GM21529 (cell line): Measurements from ENCODE around the gene AK9.
"Not testable (repeated sequence)": the region's sequence is repeated elsewhere in the genome, so short reads cannot be mapped to it uniquely, and the experiment has no call there.

Experiments used
- ATAC-seq: cut with Tn5 transposase; IDR thresholded peaks from one replicate; pipeline ENCODE4 v1.9.1; 2021; ENCODE audit not compliant: unreplicated experiment

The AK9 gene

DNA sequence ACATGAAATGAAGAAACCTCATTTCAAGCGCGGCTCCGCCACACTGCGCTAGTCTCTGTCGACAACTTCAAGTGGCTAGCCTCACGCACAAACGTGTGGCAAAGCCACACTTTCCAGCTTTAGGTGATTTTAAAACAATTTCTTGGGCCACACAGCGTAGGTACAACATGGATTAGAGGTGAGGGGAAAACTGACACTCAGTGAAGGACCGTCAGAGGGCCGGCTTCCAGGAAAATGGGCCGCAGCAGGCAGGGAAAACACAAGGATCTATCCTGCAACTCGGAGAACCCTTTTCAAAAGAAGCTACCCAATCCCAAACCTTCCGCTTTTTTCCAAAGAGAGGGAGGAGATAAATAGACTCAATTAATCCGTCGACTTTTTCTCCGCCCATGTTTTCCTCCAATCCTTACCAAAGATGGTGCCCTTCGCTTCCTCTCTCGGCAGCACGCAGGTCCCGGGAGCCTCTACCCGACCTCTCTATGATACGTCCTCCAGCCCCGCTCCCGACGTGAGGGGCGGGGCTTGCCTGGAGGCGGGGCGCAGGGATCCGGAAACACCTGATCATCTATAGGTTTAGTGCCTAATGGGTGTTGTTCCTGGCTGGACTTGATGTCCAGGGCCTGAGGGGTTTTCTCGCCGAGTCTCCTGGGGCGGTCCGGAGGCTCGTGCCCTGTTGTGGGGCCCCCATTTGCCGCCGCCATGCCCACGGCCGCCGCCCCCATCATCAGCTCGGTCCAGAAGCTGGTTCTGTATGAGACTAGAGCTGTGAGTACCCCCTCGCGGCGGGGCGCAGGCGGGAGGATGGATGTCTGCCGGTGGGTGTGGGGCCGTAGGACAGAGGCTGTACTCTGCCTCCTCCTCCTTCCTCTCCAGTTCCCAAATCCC, at the start of gene AK9, which contains the start of gene FIG4:
Gene AK9, minus strand, starts transcription at position 466 of the 885 bp plus-strand sequence. CDS start 15,457 bp downstream, outside the sequence.
Gene FIG4, plus strand, starts transcription at position 560 of the 885 bp plus-strand sequence. Its CDS starts 140 bp downstream, at position 700.
- peak; percentile 94 for ATAC-seq

DNA sequence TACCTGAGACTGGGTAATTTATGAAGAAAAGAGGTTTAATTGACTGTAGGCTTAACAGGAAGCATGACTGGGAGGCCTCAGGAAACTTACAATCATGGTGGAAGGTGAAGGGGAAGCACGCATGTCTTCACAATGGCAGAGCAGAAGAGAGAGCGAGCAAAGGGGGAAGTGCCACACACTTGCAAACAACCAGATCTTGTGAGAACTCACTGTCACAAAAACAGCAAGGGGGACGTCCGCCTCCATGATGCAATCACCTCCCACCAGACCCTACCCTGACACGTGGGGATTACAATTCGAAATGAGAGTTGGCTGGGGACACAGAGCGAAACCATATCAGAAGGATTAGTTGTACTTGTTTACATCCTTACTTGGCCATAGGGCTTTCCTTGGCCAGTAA, 49.8 kb upstream of the AK9 start:
- no peak for ATAC-seq

DNA sequence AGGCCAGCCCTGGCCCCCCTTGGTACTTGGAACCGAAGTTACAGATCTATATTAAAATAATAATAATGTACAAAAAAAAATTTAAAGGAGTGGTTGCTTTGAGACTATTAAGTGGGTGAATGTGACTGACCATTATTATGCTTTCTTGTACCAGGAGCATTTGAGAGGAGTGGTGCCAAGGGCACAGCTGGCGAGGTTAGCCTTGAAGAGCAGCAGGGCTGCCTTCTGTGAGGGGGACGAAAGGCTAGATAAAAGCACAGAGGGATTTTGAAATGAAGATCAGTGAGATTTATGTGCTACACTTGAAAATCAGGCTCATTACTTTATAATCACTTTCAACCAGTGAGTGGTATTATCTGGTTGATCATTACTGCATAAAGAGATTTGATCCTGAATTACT, 48.7 kb upstream of the AK9 start:
- no peak for ATAC-seq

DNA sequence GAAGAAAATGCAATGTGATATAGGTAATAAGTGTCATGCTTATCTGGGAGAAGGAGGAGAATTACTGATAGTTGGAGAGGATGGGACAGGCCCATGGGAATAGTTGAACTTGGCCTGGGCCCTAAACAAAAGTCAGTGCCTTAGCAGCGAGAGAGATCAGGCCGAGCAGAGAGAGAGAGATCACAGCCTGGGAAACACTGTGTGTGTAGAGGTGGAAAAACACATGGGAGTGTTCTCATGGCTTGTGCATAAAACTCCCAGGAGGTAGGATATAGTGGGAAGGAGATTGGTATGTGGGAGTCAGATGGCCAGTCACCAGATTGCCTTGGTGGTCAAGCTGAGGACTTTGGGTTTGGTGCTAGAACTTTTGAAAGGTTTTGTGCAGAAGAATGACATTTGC, 47.7 kb upstream of the AK9 start:
- no peak for ATAC-seq

DNA sequence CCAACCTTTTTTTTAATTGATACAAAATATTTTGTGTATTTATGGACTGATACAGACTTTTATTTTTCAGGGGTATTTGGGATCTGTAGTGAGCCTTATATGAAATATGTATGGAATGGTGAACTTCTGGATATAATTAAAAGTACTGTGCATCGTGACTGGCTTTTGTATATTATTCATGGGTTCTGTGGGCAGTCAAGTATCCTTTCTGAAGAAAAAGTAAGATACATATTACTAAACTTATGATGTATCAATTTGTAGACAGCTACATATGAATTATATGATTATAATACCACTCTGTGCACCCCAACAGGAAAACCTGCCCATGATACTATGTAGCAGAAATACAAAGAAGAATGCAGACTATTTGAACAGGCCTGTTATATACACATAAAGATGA, 47.3 kb upstream of the AK9 start:
- ATAC-seq, result no peak

DNA sequence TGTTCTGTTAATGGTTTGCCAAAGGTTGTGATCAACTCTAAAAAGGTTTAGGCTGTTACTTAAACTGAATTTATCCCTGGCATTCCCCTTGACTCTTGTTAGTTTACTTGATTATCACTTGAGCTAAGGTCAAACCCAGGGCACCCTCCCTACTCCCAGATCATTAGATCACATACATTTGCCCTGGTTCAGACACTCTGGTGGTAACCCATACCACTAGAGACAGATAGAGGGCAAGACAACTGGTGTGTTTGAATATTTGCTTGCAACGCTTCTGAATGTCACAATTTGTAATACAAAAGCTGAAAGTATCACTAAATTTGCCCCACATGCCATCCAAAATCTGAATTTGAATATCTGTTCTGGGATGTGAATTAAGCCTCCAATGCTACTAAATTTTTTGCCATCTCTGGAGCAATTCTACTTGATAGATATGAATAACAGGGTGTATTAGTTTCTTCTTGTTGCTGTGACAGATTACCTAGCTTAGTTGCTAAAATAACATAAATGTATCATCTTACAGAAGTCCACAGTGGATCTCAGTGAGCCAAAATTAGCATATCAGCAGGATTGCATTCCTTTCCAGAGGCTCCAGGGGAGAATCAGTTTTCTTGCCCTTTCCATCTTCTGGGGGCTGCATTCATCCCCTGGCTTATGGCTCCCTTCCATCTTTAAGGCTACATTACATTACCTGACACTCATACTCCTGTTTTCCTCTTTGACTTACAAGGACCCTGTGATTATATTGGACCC, 45.4 kb upstream of the AK9 start:
- no peak for ATAC-seq

DNA sequence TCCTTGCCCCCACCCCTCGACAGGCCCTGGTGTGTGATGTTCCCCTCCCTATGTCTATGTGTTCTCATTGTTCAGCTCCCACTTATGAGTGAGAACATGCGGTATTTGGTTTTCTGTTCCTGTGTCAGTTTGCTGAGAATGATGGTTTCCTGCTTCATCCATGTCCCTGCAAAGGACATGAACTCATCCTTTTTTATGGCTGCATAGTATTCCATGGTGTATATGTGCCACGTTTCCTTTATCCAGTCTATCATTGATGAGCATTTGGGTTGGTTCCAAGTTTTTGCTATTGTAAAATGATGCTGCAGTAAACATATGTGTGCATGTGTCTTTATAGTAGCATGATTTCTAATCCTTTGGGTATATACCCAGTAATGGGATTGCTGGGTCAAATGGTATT, 34.2 kb upstream of the AK9 start:
- ATAC-seq, result not testable (repeated sequence)

DNA sequence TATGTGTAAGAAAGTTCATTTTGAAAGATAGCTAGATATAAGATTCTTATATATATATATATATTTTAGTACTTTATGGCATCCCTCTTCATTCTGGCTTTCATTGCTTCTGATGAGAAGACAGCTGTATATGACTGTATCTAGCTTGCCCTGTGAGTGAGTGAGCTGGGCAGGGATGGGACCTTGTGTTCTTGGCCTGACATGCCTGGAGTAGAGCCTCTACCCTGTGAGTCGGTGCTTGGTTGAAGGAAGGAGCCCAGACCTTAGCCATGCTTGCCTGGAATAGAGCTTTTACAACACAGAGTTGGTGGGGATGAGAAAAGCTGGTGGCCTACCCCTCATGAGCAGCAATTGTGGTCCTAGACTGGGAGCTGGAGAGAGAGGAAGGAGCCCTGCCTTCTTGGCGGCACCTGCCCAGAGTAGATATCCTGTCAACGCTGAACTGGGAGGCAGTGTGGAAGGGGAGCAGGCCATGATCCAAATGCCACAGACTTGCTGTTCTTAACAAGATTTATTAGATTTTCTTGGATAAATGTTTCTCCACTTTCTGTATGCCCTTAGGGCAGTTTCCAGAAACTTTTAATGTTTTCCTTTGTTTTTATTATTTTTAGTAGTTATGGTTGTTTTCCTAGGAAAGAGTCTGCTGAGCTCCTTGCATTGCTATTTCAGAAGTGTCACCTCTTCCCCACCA, 31.7 kb upstream of the AK9 start:
- ATAC-seq, result no peak

DNA sequence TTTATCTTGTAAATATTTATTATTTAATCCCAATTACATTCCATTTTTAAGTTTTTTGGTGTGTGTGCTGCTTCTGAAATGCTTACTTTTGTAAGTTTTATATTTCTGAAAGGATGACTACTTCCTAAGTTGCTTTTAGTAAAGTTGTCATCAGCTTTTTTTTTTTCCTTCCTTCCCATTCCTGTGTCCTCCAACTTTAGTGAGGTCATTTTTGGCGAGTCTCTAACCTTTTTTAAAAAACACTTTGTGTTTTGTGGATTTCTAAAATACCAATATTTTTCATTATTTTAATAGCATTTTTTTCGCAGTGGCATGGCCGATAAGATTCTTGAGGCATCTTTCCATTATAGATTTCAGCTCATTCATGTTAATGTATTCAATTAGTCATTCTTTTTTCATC, 31.0 kb upstream of the AK9 start:
- no peak for ATAC-seq

DNA sequence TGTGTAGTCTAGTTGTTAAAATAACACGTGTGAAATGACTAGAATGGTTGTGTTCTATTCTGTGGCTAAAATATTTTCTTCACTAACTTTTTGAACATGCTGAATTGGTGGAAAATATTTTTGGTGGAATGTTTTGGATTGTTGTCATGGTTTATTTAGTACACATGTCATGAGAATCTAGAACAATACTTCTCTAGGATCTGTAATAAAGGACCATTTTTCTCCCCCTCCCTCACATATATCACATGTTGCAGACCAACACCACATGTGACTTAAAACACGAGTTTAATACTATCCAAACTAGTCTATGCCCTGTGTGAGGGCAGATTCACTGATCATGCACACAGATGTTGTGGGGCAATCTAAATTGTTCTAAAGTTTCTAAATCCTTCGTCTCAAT, 29.3 kb upstream of the AK9 start:
- no peak for ATAC-seq

DNA sequence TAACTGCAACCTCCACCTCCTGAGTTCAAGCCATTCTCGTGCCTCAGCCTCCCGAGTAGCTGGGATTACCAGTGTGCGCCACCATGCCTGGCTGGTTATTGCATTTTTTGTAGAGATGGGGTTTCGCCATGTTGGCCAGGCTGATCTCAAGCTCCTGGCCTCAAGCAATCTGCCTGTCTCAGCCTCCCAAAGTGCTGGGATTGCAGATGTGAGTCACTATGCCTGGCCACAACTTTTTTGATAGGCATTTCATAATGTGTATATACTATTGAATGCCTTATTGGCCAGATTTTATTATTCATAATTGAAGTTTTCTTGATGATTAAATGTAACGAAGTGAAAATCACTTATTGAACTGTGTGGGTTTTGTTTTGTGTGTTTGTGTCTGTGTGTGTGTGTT, 28.0 kb upstream of the AK9 start:
- no peak for ATAC-seq

DNA sequence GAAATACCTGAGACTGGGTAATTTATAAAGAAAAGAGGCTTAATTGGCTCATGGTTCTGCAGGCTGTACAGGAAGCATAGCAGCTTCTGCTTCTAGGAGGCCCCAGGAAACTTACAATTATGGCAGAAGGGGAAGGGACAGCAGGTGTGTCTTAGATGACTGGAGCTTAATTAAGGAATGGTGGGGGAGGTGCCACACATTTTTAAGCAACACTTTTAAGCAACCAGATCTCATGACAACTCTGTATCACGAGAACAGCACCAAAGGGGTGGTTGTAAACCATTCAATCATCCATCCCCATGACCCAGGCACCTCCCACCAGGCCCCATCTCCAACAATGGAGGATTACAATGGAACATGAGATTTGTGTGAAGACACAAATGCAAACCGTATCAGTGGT, 27.0 kb upstream of the AK9 start:
- ATAC-seq, result no peak

DNA sequence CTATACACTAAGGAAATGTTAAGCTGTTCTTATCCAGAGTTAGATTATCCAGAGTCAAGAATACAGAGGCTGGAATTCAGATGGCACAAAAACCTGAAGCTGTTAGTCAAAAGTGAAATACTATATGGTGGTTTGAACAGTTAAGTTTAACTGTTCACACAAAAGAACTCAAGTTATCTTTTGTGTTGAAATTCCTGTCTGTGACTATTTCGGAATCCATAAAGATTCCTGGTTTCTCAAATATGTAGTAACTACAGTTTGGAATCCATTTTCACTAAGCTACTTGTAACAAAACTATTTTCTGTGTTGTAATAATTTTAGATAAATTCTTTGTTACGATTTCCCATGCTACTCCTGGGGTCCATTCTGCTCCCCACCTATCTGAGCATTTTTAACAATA, 24.6 kb upstream of the AK9 start:
- no peak for ATAC-seq

DNA sequence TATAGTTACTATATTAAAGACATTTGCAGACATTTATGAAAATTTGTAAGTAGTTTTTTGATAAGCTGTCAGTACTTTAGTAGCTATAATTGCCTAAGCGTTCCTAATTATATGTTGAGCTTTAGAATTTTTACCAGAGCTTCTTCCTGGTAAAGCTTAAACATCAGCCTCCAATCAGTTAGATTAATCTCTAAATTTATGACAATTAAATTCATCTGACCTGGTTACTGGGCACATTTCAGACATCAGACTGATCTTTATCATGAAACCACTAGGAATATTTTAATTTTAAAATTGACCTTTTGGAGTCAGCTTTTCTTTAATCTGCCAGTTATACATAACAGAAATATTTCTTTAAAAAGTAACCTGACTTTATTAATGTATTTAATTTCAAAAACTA, 23.6 kb upstream of the AK9 start:
- ATAC-seq, result no peak

DNA sequence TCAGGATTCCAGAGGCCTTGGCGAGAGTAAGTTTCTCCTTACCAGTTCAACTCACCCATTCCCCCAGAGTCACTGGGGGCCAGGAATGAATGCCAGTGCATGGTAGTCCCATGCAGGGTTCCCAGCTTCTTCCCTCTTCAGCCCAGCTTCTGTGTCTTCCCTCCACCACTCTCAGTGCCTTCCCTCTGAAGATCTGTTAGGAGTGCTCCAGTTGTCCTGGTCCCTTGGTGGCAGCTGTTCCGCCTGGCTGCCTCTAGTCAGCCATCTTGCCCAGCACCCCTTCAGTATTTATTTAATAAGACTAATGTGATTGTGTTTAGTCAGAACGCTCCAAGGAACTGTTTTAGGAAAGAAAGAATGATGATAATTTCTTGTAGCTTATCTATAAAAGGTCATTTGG, 23.2 kb upstream of the AK9 start:
- no peak for ATAC-seq

DNA sequence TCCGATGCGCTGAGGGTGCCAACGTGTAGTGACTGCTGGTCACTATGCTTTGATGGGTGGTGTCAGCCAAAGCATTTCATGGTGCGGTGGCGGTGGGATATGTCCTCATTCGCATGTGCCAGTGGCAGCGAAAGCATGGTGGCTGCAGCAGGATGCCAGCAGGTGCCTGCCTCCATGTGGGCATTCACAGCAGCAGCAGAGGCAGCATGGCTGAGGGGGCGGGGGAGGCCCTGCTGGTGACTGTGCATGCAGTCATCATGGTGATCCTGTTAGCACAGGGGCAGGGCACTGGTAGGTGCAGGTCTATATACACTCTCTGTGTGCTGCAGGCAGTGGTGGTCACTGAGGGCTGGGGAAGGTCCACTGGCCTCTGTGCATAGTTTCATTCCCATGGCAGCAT, 22.1 kb upstream of the AK9 start:
- ATAC-seq, result no peak

DNA sequence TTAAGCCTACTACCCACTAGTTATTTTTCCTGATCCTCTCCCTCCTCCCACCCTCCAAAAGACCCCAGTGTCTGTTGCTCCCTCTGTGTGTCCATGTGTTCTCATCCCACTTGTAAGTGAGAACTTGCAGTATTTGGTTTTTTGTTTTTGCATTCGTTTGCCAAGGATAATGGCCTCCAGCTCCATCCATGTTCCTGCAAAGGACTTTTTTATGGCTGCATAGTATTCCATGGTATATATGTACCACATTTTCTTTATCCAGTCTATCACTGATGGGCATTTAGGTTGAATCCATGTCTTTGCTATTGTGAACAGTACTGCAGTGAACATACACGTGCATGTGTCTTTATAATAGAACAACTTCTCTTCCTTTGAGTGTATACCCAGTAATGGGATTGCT, 17.1 kb upstream of the AK9 start:
- ATAC-seq, result not testable (repeated sequence)

DNA sequence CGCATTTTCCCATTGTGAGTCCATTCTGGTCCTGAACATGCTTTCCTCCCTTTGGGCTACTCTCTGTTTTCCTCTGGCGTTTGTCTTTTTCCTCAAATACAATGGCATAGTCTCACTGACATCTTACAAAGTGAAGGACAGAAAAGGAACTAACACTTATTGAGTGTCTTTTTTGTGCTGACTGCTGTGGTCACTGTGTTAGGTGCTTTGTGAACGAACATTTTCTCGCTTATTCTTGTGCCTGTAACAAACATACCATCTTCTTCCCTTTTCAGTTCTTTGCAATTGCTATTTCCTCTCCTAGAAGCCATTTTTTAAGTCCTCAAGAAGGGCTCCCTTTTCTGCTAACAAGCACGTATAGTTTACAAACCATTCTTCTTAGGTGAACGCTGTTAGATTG, 15.5 kb upstream of the AK9 start:
- no peak for ATAC-seq

DNA sequence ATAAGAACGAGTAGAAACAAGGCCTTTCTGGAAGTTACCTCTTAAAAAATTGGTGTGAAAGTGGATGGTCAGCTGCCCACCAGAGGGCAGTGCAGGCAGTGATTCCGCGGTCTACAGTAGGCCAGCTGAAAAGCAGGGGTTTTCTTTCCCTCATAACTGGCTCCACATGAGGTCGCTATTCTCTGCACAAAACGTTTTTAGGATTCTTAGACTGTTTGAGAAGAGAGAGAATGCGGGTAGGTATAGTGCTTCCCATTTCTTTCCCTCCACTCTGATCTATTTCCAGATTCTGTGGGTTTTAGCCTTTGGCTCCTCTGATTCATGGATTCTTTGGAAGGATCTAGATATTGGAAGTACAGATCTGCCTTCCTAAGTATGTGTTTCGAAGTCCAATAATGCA, 14.3 kb upstream of the AK9 start:
- ATAC-seq, result peak; percentile 92

DNA sequence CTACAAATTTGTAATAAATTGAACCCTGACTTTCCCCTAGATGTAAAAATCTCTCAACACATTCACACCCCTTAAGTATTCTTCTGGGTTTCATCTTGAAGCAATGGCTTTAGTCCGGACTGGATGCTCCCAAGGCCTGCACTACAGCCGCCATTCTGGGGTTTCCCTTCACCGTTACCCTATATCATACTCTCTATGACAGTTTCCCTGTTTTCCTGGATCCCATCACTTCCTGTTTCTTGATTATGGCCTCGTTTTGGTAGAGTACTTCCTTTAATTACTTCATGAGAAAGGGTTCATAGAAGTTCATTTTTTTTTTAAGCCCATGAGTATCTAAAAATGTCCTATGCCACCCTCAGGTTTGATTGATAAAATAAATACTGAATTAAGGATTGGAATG, 11.8 kb upstream of the AK9 start:
- no peak for ATAC-seq

DNA sequence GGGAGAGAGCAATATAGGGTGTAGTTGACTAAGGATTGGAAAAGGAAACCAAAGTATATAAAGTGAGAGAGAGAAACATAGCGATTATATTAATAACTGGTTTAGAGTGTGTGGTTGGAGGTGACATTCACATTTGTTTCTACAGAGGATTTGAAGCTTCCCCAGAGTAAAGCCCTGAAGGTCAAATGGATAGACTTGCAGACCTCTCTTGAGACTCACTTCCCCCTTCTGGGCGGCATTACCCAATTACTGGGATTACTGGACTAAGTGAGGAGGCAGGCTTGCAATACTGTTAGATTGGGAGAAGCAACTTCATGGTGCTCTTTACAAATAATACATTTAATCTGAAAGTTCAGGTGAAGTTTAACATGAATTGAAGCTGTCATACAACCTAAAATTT, 10.8 kb upstream of the AK9 start:
- ATAC-seq, result no peak

DNA sequence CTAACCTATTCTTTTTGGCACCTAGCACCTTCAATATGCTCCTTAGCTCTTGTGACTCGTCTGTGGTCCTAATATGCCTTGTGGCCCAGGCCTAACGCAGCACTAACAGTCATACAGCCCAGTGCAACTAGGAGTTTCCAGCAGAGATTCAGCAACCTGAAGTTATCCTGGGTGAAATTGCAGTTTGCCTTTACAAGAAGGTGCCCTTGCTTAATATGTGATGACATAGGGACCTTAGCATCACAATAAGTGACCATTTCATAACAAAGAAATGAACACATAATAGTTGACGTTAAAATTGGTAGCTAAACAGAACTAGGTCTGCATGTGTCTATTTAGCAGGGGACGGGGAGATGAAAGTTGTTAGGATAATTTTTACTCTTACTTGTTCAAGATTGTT, 10.2 kb upstream of the AK9 start:
- no peak for ATAC-seq
